ENCODE data around the gene PHACTR1.

DNA sequence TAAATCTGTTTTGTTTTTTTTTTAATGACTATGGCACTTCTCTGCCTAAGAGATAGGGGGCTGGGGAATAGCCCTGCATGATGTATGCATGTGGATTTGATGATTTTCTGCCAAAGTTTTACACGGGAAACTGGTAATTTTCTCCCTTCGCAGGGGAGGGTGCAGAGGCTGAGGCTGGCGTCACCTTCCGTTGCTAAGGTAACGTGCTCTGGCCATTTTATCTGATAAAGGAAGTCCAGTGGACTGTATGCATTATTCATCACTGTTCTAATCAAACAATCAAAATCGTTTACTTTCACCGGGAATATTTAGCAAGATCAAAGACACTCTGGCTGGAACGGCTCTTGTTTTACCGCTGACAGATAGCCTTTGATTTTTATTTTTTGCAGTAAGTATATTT lies 789 bp downstream of the PHACTR1 start:
- TF ChIP-seq POLR2A (IDR thresholded peaks at IDR 0.05), result no peak
- TF ChIP-seq, protein P1, sequence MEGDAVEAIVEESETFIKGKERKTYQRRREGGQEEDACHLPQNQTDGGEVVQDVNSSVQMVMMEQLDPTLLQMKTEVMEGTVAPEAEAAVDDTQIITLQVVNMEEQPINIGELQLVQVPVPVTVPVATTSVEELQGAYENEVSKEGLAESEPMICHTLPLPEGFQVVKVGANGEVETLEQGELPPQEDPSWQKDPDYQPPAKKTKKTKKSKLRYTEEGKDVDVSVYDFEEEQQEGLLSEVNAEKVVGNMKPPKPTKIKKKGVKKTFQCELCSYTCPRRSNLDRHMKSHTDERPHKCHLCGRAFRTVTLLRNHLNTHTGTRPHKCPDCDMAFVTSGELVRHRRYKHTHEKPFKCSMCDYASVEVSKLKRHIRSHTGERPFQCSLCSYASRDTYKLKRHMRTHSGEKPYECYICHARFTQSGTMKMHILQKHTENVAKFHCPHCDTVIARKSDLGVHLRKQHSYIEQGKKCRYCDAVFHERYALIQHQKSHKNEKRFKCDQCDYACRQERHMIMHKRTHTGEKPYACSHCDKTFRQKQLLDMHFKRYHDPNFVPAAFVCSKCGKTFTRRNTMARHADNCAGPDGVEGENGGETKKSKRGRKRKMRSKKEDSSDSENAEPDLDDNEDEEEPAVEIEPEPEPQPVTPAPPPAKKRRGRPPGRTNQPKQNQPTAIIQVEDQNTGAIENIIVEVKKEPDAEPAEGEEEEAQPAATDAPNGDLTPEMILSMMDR (IDR thresholded peaks at IDR 0.05), result no peak

Measured in testis (tissue), 2 donors.